ENCODE measurements around the gene APOF.

DNA sequence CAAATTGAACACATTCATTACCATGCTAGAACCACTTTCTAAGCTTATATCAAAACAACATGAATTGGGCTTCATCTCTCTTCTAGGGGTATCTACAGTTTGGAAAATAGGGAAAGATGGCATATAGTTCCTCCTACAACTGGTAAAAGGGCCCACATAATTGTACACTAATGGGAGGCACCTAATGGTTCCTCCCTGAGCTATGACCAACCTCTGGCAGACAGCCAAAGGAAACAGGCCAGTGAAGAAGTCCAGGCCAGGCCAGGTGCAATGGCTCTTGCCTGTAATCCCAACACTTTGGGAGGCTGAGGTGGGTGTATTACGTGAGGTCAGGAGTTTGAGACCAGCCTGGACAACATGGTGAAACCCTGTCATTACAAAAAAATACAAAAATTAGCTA lies 23.2 kb upstream of the APOF start:
- TF ChIP-seq, protein P1, sequence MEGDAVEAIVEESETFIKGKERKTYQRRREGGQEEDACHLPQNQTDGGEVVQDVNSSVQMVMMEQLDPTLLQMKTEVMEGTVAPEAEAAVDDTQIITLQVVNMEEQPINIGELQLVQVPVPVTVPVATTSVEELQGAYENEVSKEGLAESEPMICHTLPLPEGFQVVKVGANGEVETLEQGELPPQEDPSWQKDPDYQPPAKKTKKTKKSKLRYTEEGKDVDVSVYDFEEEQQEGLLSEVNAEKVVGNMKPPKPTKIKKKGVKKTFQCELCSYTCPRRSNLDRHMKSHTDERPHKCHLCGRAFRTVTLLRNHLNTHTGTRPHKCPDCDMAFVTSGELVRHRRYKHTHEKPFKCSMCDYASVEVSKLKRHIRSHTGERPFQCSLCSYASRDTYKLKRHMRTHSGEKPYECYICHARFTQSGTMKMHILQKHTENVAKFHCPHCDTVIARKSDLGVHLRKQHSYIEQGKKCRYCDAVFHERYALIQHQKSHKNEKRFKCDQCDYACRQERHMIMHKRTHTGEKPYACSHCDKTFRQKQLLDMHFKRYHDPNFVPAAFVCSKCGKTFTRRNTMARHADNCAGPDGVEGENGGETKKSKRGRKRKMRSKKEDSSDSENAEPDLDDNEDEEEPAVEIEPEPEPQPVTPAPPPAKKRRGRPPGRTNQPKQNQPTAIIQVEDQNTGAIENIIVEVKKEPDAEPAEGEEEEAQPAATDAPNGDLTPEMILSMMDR (IDR thresholded peaks at IDR 0.05 in 4 of 5, conservative IDR thresholded peaks at IDR 0.05 in 1 of 5), result no peak
- TF ChIP-seq POLR2A (IDR thresholded peaks at IDR 0.05), result no peak

Measured in gastrocnemius medialis (tissue), 4 donors.